ES-I3 (cell line): ENCODE measurements around the gene GADL1.

ENCODE experiments used
- H3K36me3 ChIP-seq: 2 replicates; pipeline ENCODE4 v1.6.1; 2013; ENCODE audit warnings: mild to moderate bottlenecking, low read length, control low read depth, moderate library complexity; ENCODE audit not compliant: insufficient read depth
- H3K4me1 ChIP-seq: 2 replicates; pipeline ENCODE4 v1.6.1; 2013; ENCODE audit warnings: mild to moderate bottlenecking, control low read depth, low read length; ENCODE audit not compliant: insufficient read depth
- H3K9ac ChIP-seq: 2 replicates; pipeline ENCODE4 v1.6.1; 2013; ENCODE audit warnings: low read depth, mild to moderate bottlenecking, low read length, moderate library complexity
- H3K9me3 ChIP-seq: 2 replicates; pipeline ENCODE4 v1.6.1; 2013; ENCODE audit warnings: mild to moderate bottlenecking, low read length, moderate library complexity; ENCODE audit not compliant: control insufficient read depth, insufficient read depth

GADL1 gene

GRCh38 chr3:30811151-30811795 is 83.2 kb downstream of the GADL1 start:
- no peaks in the 10 kb centered on the region for H3K9me3 ChIP-seq
- H3K36me3 ChIP-seq: no peaks in the 10 kb centered on the region
- H3K4me1 ChIP-seq: peaks cover 3% of the 10 kb centered on the region; the same call in 1 of the 2 replicates
- H3K9ac ChIP-seq: no peak overlapping the region

- Histone ChIP-seq H3K4me1 (peaks cover 3% of the 10 kb centered on the region; the same call in 1 of the 2 replicates), H3K9me3 (no peaks in the 10 kb centered on the region), H3K36me3 (no peaks in the 10 kb centered on the region), H3K9ac (no peak overlapping the region)
Observed at GRCh38 chr3:30810625-30811024, 83.8 kb downstream of the GADL1 start.

DNA sequence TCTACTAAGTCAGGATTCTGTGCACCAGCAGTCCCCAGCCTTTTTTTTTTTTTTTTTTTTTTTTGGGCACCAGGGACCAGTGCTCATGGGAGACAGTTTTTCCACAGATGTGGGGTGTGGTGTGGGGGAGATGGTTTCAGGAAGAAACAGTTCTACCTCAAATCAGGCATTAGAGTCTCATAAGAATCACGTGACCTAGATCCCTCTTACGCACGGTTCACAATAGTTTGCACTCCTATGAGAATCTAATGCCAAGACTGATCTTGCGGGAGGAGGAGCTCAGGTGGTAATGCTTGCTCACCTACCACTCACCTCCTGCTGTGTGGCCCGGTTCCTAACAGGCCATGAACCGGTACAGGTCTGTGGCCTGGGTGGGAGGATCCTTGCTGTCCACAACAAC is 88.8 kb downstream of the GADL1 start:
- Histone ChIP-seq H3K9ac (no peak overlapping the region), H3K36me3 (no peaks in the 10 kb centered on the region), H3K4me1 (no peaks in the 10 kb centered on the region), H3K9me3 (no peaks in the 10 kb centered on the region)

GRCh38 chr3:30804984-30805383 is 89.5 kb downstream of the GADL1 start:
- no peaks in the 10 kb centered on the region for H3K4me1 ChIP-seq
- no peaks in the 10 kb centered on the region for H3K36me3 ChIP-seq

GRCh38 chr3:30795176-30795575 is 99.3 kb downstream of the GADL1 start:
- Histone ChIP-seq H3K36me3 (no peaks in the 10 kb centered on the region), H3K9me3 (no peaks in the 10 kb centered on the region), H3K4me1 (no peaks in the 10 kb centered on the region), H3K9ac (no peak overlapping the region)

More at GRCh38 chr3:30804984-30805383, 89.5 kb downstream of the GADL1 start:
- H3K9me3 ChIP-seq: no peaks in the 10 kb centered on the region
- no peak overlapping the region for H3K9ac ChIP-seq

- Histone ChIP-seq H3K4me1 (no peaks in the 10 kb centered on the region), H3K36me3 (no peaks in the 10 kb centered on the region), H3K9ac (no peak overlapping the region), H3K9me3 (no peaks in the 10 kb centered on the region)
Observed at GRCh38 chr3:30793740-30794139, 100.7 kb downstream of the GADL1 start.

DNA sequence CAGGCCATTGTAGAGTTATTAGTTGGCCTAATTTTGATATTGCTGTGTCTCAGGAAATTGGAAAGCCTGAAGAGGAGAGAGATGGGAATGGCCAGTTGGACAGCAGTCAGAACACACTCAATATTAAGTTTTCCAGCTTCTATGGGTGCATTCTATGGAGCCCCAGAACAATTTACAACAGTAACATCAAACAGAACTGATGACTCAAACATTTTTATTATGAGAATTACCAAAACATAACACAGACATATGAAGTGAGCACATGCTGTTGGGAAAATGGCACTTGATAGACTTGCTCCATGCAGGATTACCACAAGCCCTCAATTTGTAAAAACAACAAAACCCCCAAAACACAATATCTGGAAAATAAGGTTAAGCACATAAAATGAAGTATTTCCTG is 104.3 kb downstream of the GADL1 start:
- H3K9ac ChIP-seq: no peak overlapping the region
- no peaks in the 10 kb centered on the region for H3K36me3 ChIP-seq
- H3K9me3 ChIP-seq: no peaks in the 10 kb centered on the region
- no peaks in the 10 kb centered on the region for H3K4me1 ChIP-seq

- no peaks in the 10 kb centered on the region for H3K36me3 ChIP-seq
- no peak overlapping the region for H3K9ac ChIP-seq
- H3K9me3 ChIP-seq: no peaks in the 10 kb centered on the region; the same call in 1 of the 2 replicates
- no peaks in the 10 kb centered on the region for H3K4me1 ChIP-seq
Observed at GRCh38 chr3:30786365-30786764, 108.1 kb downstream of the GADL1 start.

DNA sequence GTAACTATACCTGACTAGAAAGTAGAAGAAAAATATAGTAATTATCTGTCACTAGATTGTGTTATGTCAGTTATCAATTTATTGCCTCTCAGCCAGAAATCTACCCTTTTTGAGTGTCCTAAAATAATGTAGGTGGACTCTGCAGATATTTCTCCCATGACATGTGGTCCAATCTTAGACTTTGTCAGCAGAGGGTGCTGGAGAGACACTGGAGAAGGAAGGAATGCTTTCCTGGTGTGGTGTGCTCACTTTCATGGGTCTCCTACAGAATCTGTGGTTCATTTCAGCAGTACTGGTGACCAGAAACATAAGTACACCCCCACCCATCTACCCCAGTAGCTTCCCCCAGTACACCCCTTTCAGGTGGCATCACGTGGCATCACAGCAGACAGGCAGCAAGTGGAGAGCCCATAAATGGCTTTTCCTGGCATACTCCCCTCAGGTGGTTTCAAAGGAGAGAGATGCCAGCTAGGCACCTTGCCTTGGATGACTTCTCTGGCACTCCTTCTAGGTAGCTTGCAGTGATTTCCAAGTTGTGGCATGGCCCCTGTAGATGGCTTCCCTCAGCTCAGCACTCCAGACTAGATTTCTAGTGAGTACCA is 114.7 kb downstream of the GADL1 start:
- Histone ChIP-seq H3K4me1 (no peaks in the 10 kb centered on the region), H3K36me3 (no peaks in the 10 kb centered on the region), H3K9ac (no peak overlapping the region), H3K9me3 (no peaks in the 10 kb centered on the region; the same call in 1 of the 2 replicates)

GRCh38 chr3:30778933-30779332 is 115.5 kb downstream of the GADL1 start:
- Histone ChIP-seq H3K9me3 (no peaks in the 10 kb centered on the region), H3K36me3 (no peaks in the 10 kb centered on the region), H3K4me1 (no peaks in the 10 kb centered on the region), H3K9ac (no peak overlapping the region)

DNA sequence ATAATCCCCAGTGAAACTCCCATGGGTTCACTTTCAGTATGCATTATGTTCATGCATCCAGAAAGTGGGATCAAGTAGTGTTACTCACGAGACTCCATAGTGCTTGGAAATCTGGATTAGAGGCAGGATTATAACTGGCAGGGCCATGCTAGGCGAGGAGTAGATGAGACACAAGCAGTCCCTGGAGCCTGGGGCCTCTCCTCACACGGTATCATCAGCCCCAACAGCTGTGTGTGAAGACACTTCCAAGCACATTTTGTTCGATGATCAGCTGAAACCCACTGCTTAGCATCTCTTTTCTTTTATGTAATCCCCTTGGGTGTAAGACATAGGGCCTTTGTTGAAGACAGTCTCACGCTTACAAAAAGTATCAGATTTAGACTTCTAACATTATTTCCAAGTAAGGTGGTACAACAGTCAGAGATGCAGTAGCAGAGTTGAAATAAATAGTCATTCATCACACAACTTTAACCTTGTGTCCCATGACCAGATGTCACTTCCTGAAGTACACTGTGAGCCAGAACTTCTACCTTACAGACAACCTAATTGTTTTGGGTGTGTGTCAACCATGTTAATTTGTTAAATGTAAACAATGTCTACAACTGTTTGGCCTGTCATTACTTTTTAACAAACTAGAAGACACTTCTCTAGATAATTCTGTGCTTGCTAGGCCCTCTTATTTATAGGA is 116.9 kb downstream of the GADL1 start:
- H3K36me3 ChIP-seq: no peaks in the 10 kb centered on the region
- no peak overlapping the region for H3K9ac ChIP-seq
- H3K4me1 ChIP-seq: no peaks in the 10 kb centered on the region
- no peaks in the 10 kb centered on the region for H3K9me3 ChIP-seq

GRCh38 chr3:30776186-30776815 is 118.2 kb downstream of the GADL1 start:
- H3K9ac ChIP-seq: no peak overlapping the region
- no peaks in the 10 kb centered on the region for H3K9me3 ChIP-seq
- no peaks in the 10 kb centered on the region for H3K4me1 ChIP-seq
- no peaks in the 10 kb centered on the region for H3K36me3 ChIP-seq

DNA sequence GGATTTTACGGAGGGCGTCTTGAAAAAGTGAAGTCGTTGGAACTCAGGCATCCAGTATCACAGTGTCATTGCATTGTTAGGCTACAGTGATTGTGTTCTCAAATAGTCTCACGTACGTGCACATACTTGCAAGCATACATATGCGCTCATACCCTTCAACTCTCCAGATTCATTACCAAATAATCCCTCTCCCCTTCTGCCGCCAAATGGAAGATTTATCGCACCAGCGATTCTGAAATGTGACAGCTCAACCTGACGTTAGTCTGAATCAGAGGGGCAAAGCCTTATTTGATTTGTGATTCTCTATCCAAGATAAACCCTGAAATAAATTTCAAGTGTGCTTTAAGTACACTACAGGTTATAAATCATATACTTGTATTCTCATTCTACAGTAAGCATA is 119.4 kb downstream of the GADL1 start:
- Histone ChIP-seq H3K9ac (no peak overlapping the region), H3K4me1 (no peaks in the 10 kb centered on the region), H3K9me3 (no peaks in the 10 kb centered on the region), H3K36me3 (no peaks in the 10 kb centered on the region)

GRCh38 chr3:30774062-30774461 is 120.4 kb downstream of the GADL1 start:
- H3K9me3 ChIP-seq: no peaks in the 10 kb centered on the region
- no peaks in the 10 kb centered on the region for H3K4me1 ChIP-seq
- H3K9ac ChIP-seq: no peak overlapping the region
- no peaks in the 10 kb centered on the region for H3K36me3 ChIP-seq
